ENCODE measurements around the gene CLPSL2. TPM values are rescaled to one million over a fixed set of nuclear protein-coding genes. Genes with fewer than 3 reads are reported as not detected.

The CLPSL2 gene
- total RNA-seq, 1 donor from 2014 or later: not detected

DNA sequence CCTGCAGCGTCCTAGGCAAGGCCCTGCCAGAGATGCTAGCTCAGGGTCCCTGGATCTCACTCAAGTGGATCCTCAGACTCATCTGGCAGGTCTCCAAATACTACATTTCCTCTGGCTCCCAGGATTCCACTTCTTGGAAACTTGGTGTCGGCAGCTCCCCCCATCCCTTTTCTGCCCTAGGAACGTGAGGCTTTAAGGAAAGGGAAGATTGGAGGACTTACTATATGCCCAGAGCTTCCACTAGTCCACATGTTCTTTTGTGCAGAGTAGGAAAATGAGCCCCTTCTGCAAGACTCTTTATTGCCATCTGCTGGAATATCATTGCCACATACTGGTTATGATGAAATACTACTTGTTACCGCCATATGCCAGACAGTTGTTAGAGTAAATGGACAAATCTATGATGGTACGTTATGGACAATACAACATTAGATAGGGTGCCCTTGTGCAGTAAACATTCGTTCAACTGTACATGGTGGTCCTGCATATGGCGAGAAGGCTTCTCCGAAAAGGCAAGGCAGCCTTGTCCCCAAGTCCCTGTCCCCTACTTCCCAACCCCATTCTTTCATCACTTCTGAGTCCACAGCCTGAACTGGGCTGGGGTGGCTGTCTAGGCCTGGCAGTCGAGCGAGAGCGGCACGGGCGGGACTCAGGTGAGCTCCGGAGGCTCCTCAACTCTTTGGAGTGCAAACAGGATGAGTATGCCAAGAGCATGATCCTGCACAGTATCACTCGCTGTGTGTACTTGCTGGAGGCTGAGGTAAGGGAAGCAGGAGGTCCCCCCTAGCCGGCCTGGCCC is 38.8 kb upstream of the CLPSL2 start:
- no peaks in the 10 kb centered on the region for H4K20me1 ChIP-seq (ENCODE audit: insufficient read depth, low read length)
- H3K9ac ChIP-seq (ENCODE audit: low read length): no peak overlapping the region
- DNase-seq (ENCODE audit: low read depth) (peak; percentile 63), FAIRE-seq (peak; percentile 34)
- no peaks in the 10 kb centered on the region for H3K36me3 ChIP-seq (ENCODE audit: insufficient read depth, low read length)
- Mint-ChIP-seq H3K4me3 (ENCODE audit: unreplicated experiment) (no peak overlapping the region), H3K4me1 (ENCODE audit: low read depth, unreplicated experiment) (peaks cover 10% of the 10 kb centered on the region), H3K27me3 (ENCODE audit: low read depth, unreplicated experiment) (peaks cover 14% of the 10 kb centered on the region), H3K9me3 (ENCODE audit: unreplicated experiment) (no peaks in the 10 kb centered on the region), H3K27ac (ENCODE audit: unreplicated experiment) (no peak overlapping the region), H3K36me3 (ENCODE audit: low read depth, unreplicated experiment) (no peaks in the 10 kb centered on the region)
- H3K4me1 ChIP-seq (ENCODE audit: insufficient read depth, low read length): peaks cover 2% of the 10 kb centered on the region
- H3K79me2 ChIP-seq (ENCODE audit: insufficient read depth, low read length): no peaks in the 10 kb centered on the region
- H3K27me3 ChIP-seq (ENCODE audit: insufficient read depth, low read length): no peaks in the 10 kb centered on the region
- no peak overlapping the region for H2AFZ ChIP-seq (ENCODE audit: low read depth, low read length)
- no peak overlapping the region for H3K4me3 ChIP-seq (ENCODE audit: insufficient read depth, low read depth, low read length)
- H3K9me3 ChIP-seq (ENCODE audit: insufficient read depth, low read depth, low read length): no peaks in the 10 kb centered on the region
- H3K4me2 ChIP-seq (ENCODE audit: low read length): no peak overlapping the region
- no peak overlapping the region for H3K27ac ChIP-seq (ENCODE audit: low read depth, low read length)
- TF ChIP-seq EZH2 (IDR thresholded peaks at IDR 0.05; ENCODE audit: insufficient read depth, low read length): no peak
- TF ChIP-seq CTCF (IDR thresholded peaks at IDR 0.05; ENCODE audit: insufficient read depth, low read depth, low read length): peak; percentile 89

- Histone ChIP-seq H3K27me3 (ENCODE audit: insufficient read depth, low read length) (no peaks in the 10 kb centered on the region), H3K4me3 (ENCODE audit: insufficient read depth, low read depth, low read length) (no peak overlapping the region), H4K20me1 (ENCODE audit: insufficient read depth, low read length) (no peaks in the 10 kb centered on the region), H3K79me2 (ENCODE audit: insufficient read depth, low read length) (no peaks in the 10 kb centered on the region), H3K9me3 (ENCODE audit: insufficient read depth, low read depth, low read length) (no peaks in the 10 kb centered on the region), H3K4me1 (ENCODE audit: insufficient read depth, low read length) (no peaks in the 10 kb centered on the region), H2AFZ (ENCODE audit: low read depth, low read length) (no peak overlapping the region), H3K4me2 (ENCODE audit: low read length) (no peak overlapping the region), H3K27ac (ENCODE audit: low read depth, low read length) (no peak overlapping the region), H3K9ac (ENCODE audit: low read length) (no peak overlapping the region), H3K36me3 (ENCODE audit: insufficient read depth, low read length) (no peaks in the 10 kb centered on the region)
- Mint-ChIP-seq H3K27ac (ENCODE audit: unreplicated experiment) (peak overlapping the region; percentile 13), H3K9me3 (ENCODE audit: unreplicated experiment) (no peaks in the 10 kb centered on the region), H3K4me1 (ENCODE audit: low read depth, unreplicated experiment) (peaks cover 8% of the 10 kb centered on the region), H3K36me3 (ENCODE audit: low read depth, unreplicated experiment) (no peaks in the 10 kb centered on the region), H3K27me3 (ENCODE audit: low read depth, unreplicated experiment) (peaks cover 9% of the 10 kb centered on the region), H3K4me3 (ENCODE audit: unreplicated experiment) (no peak overlapping the region)
- DNase-seq (ENCODE audit: low read depth) (no peak), FAIRE-seq (no peak)
- no peak for TF ChIP-seq EZH2 (IDR thresholded peaks at IDR 0.05; ENCODE audit: insufficient read depth, low read length)
- no peak for TF ChIP-seq CTCF (IDR thresholded peaks at IDR 0.05; ENCODE audit: insufficient read depth, low read depth, low read length)
Observed at GRCh38 chr6:35739645-35740524, 36.5 kb upstream of the CLPSL2 start.

Measured in astrocyte (in vitro differentiated cells and primary cell).